Effector memory CD4-positive, alpha-beta T cell (primary cell): Measurements from ENCODE around the gene FOXR1.

Experiments
- DNase-seq, 3 donors: peaks; one replicate each; pipeline ENCODE4 v3.0.0-alpha.2; 2020
- H3K27ac ChIP-seq: 2 replicates; pipeline ENCODE4 v1.7.0; 2013; ENCODE audit warnings: mild to moderate bottlenecking, low read length, moderate library complexity; ENCODE audit not compliant: insufficient read depth, poor library complexity, severe bottlenecking
- H3K27me3 ChIP-seq: replicated peaks from 2 replicates; pipeline ENCODE4 v1.7.0; 2013; ENCODE audit warnings: mild to moderate bottlenecking, low read length; ENCODE audit not compliant: insufficient read depth, control insufficient read depth, poor library complexity, severe bottlenecking
- H3K36me3 ChIP-seq: 2 replicates; pipeline ENCODE4 v1.7.0; 2013; ENCODE audit warnings: mild to moderate bottlenecking, low read length, moderate library complexity; ENCODE audit not compliant: control insufficient read depth, insufficient read depth
- H3K4me1 ChIP-seq: 2 replicates; pipeline ENCODE4 v1.7.0; 2013; ENCODE audit warnings: low read length, mild to moderate bottlenecking; ENCODE audit not compliant: control insufficient read depth, insufficient read depth, poor library complexity, severe bottlenecking
- H3K4me3 ChIP-seq: 2 replicates; pipeline ENCODE4 v1.7.0; 2013; ENCODE audit warnings: low read length, low read depth, mild to moderate bottlenecking; ENCODE audit not compliant: insufficient read depth, poor library complexity, severe bottlenecking
- H3K9me3 ChIP-seq: 2 replicates; pipeline ENCODE4 v1.7.0; 2013; ENCODE audit warnings: mild to moderate bottlenecking, low read length, moderate library complexity; ENCODE audit not compliant: control insufficient read depth

FOXR1 gene

GRCh38 chr11:119025541-119025940 lies 54.0 kb downstream of the FOXR1 start:
- Histone ChIP-seq H3K27me3 (no peaks in the 10 kb centered on the region), H3K9me3 (no peaks in the 10 kb centered on the region), H3K27ac (no peak overlapping the region), H3K36me3 (peaks cover 49% of the 10 kb centered on the region), H3K4me3 (no peak overlapping the region), H3K4me1 (peaks cover 23% of the 10 kb centered on the region)
- no peak for DNase-seq

DNA sequence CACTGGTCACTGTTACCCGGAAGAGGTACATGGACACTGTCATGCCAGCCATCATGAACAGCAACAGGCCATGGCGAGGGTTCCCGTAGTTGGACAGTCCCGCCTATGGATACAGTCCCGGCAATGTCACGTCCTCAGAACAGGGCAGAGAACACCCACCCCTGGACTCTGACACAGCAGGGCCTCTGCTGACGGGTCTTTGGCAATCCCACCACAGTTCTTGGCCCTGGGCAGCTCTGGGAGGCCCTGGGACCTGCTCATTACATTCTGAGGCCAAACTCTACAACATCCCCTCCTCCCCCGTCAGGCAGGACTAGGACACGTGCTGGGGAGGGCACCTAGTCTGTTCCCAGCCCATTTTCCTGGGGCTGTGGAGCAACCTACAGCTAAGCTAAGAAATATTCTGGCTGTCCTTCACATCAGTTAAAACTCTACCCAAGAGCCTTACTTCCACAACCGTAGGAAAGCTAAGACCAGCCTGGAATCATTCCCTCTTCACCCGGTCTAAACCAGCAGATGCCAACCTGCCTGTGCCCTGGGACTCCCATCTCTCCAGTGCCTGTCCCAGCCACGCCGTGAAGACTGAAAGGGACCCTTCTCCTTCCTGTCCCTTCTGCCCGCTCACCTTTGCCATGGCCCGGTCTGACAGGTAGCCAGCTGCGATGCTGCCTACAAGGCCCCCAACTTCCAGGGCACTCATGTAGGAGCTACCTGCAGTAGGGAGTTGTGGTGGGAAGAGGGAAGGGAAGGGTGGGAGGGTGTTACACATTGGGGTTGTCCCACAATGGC lies 54.6 kb downstream of the FOXR1 start:
- Histone ChIP-seq H3K4me3 (no peak overlapping the region), H3K9me3 (no peaks in the 10 kb centered on the region), H3K36me3 (peaks cover 48% of the 10 kb centered on the region), H3K27me3 (no peaks in the 10 kb centered on the region), H3K27ac (no peak overlapping the region), H3K4me1 (peaks cover 22% of the 10 kb centered on the region)
- DNase-seq = no peak

DNA sequence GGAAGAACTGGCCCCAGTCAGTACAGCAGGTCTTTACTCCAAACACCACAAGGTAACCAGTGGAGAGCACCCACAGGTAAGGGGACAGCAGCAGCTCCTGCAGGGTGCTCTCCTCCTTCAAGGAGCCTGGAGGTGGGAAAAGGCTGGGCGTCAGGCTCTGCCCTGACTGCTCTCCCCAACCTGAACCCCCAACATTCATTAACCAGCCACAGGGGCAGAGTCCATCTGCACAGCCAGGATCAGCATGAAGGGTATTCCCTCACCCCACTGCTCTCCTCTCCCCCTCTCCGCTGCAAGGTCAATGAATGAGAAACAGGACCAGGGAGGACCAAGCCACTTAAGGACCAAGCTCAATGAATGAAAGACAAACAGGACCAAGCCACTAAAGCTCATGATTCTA lies 55.4 kb downstream of the FOXR1 start:
- H3K4me1 ChIP-seq = peaks cover 18% of the 10 kb centered on the region
- H3K27me3 ChIP-seq = no peaks in the 10 kb centered on the region
- no peak overlapping the region for H3K4me3 ChIP-seq
- no peak for DNase-seq
- peaks cover 40% of the 10 kb centered on the region for H3K36me3 ChIP-seq
- no peaks in the 10 kb centered on the region for H3K9me3 ChIP-seq
- H3K27ac ChIP-seq = no peak overlapping the region

GRCh38 chr11:119027561-119028345 lies 56.2 kb downstream of the FOXR1 start:
- Histone ChIP-seq H3K27ac (no peak overlapping the region), H3K36me3 (peaks cover 32% of the 10 kb centered on the region), H3K9me3 (no peaks in the 10 kb centered on the region), H3K4me1 (peaks cover 18% of the 10 kb centered on the region), H3K27me3 (no peaks in the 10 kb centered on the region), H3K4me3 (no peak overlapping the region)
- DNase-seq = no peak

GRCh38 chr11:119028346-119029068 lies 56.9 kb downstream of the FOXR1 start:
- Histone ChIP-seq H3K9me3 (no peaks in the 10 kb centered on the region), H3K27me3 (no peaks in the 10 kb centered on the region), H3K4me3 (no peak overlapping the region), H3K27ac (no peak overlapping the region), H3K4me1 (peaks cover 18% of the 10 kb centered on the region), H3K36me3 (peaks cover 28% of the 10 kb centered on the region)
- DNase-seq = no peak

- Histone ChIP-seq H3K4me1 (peaks cover 18% of the 10 kb centered on the region), H3K27ac (no peak overlapping the region), H3K4me3 (no peak overlapping the region), H3K9me3 (no peaks in the 10 kb centered on the region), H3K27me3 (no peaks in the 10 kb centered on the region), H3K36me3 (peaks cover 24% of the 10 kb centered on the region)
- no peak for DNase-seq
These were observed 57.4 kb downstream of the FOXR1 start for GRCh38 chr11:119029069-119029339.

DNA sequence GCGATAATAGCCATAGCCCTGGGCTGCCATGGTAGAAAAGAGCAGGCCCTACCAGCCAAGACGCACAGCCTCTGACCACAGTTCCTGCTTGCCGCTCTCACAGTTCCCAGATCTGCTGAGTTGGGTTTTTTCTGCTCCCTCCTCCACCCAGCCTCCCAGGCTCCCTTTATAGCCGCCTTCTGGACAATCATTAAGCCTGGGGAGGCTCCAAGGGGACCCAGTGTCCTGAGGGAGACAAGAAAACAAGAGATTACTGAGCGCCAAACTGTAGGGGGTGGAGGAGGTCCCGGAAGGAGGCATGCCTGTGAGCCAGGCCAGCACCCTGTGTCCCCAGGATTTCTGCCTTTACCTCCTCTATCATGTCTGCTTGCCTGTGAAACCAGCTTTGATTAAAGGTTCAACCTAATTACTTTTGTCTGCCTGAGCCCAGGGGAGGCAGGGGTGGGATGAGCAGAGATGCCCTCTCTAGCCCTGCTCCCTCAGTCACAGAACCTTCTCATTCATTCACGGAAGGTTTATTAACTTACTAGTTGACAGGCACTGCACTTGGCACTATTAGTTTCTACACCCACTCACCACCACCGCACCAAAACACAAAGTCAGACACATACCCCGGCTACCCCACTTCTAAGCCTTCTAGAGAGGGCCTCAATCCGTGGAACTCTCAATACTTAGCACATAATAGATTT lies 57.9 kb downstream of the FOXR1 start:
- peak overlapping the region; percentile 85 for H3K27ac ChIP-seq
- peaks cover 18% of the 10 kb centered on the region for H3K4me1 ChIP-seq
- no peak for DNase-seq
- peaks cover 19% of the 10 kb centered on the region for H3K36me3 ChIP-seq
- peak overlapping the region; percentile 79 for H3K4me3 ChIP-seq
- H3K9me3 ChIP-seq = no peaks in the 10 kb centered on the region
- no peaks in the 10 kb centered on the region for H3K27me3 ChIP-seq

DNA sequence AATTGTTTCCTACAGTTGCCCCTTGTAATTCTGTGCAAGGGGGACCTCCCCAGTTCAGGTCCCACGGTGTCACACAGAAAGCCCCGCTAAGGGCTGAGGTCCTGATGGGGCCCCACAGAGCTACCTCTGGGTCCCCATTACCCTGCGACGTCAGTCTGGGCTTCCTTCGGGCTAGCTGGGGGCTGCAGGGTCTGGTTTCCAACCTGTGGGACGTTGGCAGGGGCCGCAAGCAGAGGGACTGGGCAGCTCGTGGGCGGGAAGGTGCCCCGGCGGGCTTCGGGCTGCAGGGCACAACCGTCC lies 58.4 kb downstream of the FOXR1 start:
- peak overlapping the region; percentile 85 for H3K27ac ChIP-seq
- no peaks in the 10 kb centered on the region for H3K9me3 ChIP-seq
- H3K4me3 ChIP-seq = peak overlapping the region; percentile 79
- peaks cover 18% of the 10 kb centered on the region for H3K4me1 ChIP-seq
- H3K36me3 ChIP-seq = peaks cover 14% of the 10 kb centered on the region
- DNase-seq = no peak
- H3K27me3 ChIP-seq = no peaks in the 10 kb centered on the region

- DNase-seq = peak; percentile 98 to 99 (median 99)
- Histone ChIP-seq H3K27me3 (no peaks in the 10 kb centered on the region), H3K4me3 (peak within 1 kb of the TSS; percentile 79), H3K9me3 (no peaks in the 10 kb centered on the region), H3K4me1 (peaks cover 18% of the 10 kb centered on the region), H3K27ac (peak within 1 kb of the TSS; percentile 85), H3K36me3 (peaks cover 9% of the 10 kb centered on the region)
These were observed 58.9 kb downstream of the FOXR1 start, which contains the start of gene SLC37A4 for GRCh38 chr11:119030329-119031047. Gene SLC37A4 (minus strand): TSS chr11:119030877.
